GM21423 (cell line): ENCODE data around the gene LYPD1.

Experiments
- ATAC-seq: cut with Tn5 transposase; IDR thresholded peaks from one replicate; pipeline ENCODE4 v1.9.1; 2021; ENCODE audit warnings: mild to moderate bottlenecking, moderate library complexity; ENCODE audit not compliant: unreplicated experiment

Gene LYPD1

DNA sequence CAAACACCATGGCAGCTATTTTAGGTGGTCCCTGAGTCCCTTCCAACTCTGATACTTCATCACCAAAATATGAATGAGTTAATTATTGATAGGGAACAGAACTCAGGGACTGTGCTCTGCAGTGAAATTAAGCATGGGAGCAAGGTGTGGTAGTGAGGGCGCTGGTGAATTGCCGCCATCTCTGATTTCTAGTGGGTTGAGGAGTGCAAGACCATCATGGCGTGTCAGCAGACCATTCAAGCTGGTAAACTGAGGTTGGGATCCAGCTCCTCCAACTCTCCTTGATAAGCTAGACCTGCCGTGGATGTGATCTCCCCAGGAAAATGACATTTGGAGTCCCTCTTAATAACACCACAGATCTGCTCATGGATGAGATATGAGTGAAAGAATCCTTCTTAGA, 70.4 kb downstream of the LYPD1 start:
- ATAC-seq = no peak

DNA sequence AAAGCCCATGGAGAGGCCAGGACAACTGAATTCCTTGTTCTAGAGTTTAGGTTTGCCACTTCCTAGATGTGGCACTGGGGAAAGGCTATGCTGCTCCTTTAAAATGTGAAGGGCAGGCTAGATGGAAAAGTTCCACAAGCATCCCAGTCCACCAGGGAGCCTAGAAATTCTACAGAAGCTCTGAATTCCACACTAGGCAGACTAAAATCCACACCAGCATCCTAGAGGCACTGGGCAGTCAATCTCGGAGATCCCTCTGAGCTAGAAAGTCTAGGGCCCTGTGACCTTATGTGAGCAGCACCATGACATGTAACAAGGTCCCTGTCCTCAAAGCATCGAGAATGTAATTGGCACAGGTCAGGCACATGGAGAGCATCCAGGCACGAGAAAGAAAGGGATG, 71.5 kb downstream of the LYPD1 start:
- no peak for ATAC-seq

DNA sequence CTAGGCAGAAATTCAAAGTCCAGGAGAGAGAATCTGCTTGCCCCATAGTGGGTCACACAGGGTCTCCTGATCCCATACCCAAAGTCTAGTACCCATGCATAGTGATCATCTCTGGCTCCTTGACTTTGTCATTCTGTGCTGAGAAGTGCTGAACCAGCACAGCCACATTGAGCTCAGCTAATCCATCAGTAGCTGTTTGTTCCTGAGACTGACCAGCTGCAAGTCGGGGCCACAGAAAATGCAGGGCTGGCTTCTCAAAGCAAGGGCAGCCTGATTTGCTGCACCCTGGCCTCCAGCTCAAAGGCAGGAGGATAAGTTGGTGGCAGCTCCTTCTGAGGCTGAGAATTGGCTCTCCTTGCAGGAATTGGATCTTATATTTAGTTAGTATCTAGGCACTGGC, 72.2 kb downstream of the LYPD1 start:
- ATAC-seq = no peak

DNA sequence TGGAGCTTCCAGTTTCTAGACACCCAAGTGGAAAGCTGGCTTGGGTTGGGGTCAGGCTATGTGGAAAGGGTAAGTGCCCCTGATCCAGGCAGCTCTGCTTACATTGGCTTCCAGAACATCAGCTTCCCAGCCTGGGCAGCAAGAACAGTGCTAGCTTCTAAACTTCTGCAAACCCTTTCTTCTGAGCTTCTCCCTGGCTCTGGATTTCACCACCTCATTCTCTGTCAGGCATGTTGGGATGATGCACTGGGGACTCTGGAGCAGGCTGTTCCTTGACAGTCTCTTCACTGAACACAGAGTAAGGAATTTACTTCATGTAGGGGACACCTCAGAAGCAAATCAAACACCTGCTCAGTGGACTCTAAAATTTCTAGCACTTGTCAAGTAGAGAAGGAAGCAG, 72.8 kb downstream of the LYPD1 start:
- ATAC-seq = no peak

DNA sequence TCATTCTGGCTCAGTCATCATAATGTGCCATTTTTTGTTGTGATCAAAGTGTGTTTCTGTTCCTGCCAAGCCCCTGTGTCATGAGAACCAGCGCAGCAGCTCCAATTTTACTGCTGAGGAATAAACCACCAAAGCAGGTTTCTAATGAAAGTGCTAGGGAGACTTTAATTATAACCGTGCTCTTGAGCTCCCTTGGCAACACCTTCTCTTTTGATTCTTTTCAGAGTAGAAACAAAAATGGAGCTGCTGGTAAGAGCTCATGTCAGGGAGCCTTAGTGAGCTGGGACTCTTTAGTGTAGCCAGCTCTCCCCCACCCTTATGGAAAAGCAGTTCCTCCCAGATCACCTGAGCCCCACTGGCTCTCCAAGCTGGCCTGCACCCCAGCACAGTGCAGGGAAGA, 74.3 kb downstream of the LYPD1 start:
- ATAC-seq = no peak

DNA sequence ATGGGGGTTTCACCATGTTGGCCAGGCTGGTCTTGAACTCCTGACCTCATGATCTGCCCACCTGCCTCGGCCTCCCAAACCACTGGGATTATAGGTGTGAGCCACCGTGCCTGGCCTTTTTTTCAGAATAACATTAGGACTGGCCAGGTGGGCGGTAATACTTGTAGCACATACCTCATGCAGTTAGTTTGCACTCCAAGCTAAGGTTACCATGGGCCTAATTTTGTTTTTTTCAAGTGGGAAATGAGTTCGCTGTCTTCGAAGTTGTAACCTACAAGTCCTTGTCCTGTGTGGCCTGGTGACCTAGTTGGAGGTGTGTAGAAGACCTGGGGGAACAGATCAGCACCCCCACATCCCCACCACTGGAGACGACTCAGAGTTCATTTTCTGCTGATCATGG, 74.8 kb downstream of the LYPD1 start:
- ATAC-seq = no peak
